Measurements from ENCODE around the gene ASS1.

DNA sequence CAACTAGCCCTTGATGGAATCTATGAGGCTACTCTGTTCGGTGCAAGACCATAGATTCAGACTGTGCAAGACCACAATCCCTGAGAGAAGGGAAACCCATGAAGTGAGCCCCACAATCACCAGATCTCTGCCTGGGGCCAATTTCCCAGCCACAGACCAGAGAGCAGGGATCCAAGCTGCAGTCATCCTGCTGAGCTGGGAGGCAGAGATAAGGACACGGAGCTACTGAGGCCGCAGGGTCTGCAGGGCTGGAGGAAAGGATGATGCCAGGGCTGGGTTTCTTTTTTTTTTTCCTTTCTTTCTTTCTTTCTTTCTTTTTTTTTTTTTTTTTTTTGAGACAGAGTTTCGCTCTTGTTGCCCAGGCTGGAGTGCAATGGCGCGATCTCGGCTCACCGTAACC, 86.9 kb downstream of the ASS1 start:
- TF ChIP-seq, protein P1, sequence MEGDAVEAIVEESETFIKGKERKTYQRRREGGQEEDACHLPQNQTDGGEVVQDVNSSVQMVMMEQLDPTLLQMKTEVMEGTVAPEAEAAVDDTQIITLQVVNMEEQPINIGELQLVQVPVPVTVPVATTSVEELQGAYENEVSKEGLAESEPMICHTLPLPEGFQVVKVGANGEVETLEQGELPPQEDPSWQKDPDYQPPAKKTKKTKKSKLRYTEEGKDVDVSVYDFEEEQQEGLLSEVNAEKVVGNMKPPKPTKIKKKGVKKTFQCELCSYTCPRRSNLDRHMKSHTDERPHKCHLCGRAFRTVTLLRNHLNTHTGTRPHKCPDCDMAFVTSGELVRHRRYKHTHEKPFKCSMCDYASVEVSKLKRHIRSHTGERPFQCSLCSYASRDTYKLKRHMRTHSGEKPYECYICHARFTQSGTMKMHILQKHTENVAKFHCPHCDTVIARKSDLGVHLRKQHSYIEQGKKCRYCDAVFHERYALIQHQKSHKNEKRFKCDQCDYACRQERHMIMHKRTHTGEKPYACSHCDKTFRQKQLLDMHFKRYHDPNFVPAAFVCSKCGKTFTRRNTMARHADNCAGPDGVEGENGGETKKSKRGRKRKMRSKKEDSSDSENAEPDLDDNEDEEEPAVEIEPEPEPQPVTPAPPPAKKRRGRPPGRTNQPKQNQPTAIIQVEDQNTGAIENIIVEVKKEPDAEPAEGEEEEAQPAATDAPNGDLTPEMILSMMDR (IDR thresholded peaks at IDR 0.05; ENCODE audit: insufficient read depth, low read length, poor library complexity, severe bottlenecking) = no peak
- no peak for TF ChIP-seq EZH2phosphoT487 (conservative IDR thresholded peaks at IDR 0.05; ENCODE audit: low read length)

Measured in SU-DHL-6 (cell line).